Peyer's patch (tissue), 4 donors: ENCODE results near the gene PAH. TPM values are rescaled to one million over a fixed set of nuclear protein-coding genes. Genes with fewer than 3 reads are reported as not detected.
A peak's percentile ranks its signal among the peaks of the same experiment; 100 is the strongest.

ENCODE experiments used
- DNase-seq, 3 donors: peaks; one replicate each; pipeline ENCODE4 v3.0.0-alpha.2; 2017 to 2019
- H3K27ac ChIP-seq, 4 donors: fragments of 200-600 bp; sonication (generic); one replicate each; pipeline ENCODE4 v1.5.1; 2016 to 2019
- H3K27me3 ChIP-seq, 2 donors: fragments of 200-600 bp; sonication (generic); one replicate each; pipeline ENCODE4 v1.5.1; 2019
- H3K36me3 ChIP-seq, 3 donors: fragments of 200-600 bp; sonication (generic); one replicate each; pipeline ENCODE4 v1.5.1; 2016 to 2019
- H3K4me1 ChIP-seq, 4 donors: fragments of 200-600 bp; sonication (generic); one replicate each; pipeline ENCODE4 v1.5.1; 2016 to 2019
- H3K4me3 ChIP-seq, 4 donors: fragments of 200-600 bp; sonication (generic); 1 replicate in 3 of 4; 2 replicates in 1 of 4; pipeline ENCODE4 v1.5.1; 2016 to 2019; ENCODE audit warnings: mild to moderate bottlenecking in 1 of 4
- H3K9me3 ChIP-seq, 4 donors: fragments of 200-600 bp; sonication (generic); one replicate each; pipeline ENCODE4 v1.5.1; 2016 to 2019; ENCODE audit warnings: mild to moderate bottlenecking in 1 of 4
- POLR2A ChIP-seq, 2 donors: fragments of 450-650 bp; IDR thresholded peaks; one replicate each; pipeline ENCODE4 v1.5.1; 2017; ENCODE audit warnings: antibody characterized with exemption in 2 of 2, mild to moderate bottlenecking in 2 of 2, moderate library complexity in 2 of 2
- total RNA-seq, 4 donors: library from RNA; depleted of rRNA; stranded (reverse); fragments of >200 nt; gene quantifications; one replicate each; pipeline ENCODE4 v1.1.0, GENCODE V29; 2016
- TF ChIP-seq, protein P1 (sequence below), 6 experiments: fragments of 450-650 bp in 4 of 6; fragments of 200-600 bp in 2 of 6; sonication (generic) in 1 of 6; IDR thresholded peaks; one replicate each; pipeline ENCODE4 v1.5.1; 2017 to 2019; ENCODE audit warnings: antibody characterized with exemption in 6 of 6, mild to moderate bottlenecking in 3 of 6, moderate library complexity in 1 of 6

The PAH gene
- total RNA-seq, 4 donors from 2014 or later: not detected

DNA sequence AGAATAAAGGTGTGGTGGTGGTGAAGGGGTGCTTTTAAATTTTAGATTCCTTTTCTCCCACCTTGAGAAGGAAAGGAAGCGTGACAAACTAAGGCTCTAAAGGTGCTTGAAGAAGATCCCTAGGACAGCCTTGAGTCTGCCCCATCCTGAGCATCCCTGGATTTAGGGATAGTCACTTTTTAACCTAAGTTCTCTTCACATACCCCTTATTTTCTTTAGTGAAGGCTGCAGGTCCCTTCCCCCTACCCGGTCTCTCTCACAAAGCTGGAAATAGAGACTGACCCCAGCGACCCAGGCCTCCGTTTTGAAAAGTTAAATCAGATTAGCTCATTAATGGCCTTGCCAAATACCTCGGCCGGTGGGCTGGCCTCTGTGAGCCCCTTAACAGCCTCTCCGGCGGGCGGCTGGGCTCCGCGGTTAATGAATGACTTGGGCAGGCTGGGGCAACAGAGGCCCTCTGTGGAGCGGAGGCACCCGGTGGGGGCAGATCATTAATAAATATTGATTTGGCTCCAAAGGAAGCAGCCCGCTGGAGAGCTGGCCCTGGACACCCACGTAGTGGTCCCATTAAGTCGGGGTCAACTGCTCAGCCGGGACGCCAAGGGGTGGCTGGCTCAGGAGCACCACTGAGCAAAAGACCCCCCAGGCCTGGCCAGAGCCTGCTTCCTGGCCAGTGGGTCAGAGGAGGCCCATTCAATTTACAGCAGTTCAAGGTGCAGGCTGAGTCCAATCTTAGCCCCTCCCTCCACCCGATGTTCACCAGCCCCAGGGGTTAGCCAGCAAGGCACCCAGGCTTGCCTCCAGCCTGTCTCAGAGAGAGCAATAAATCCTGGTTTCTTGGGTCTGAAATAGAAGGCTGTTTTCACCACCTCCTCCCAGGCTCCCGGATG is 31.8 kb downstream of the PAH start:
- DNase-seq: no peak
- H3K9me3 ChIP-seq: no peaks in the 10 kb centered on the region
- no peaks in the 10 kb centered on the region for H3K4me1 ChIP-seq
- no peak overlapping the region for H3K4me3 ChIP-seq
- no peak overlapping the region for H3K27ac ChIP-seq
- no peak for TF ChIP-seq POLR2A (IDR thresholded peaks at IDR 0.05)
- TF ChIP-seq, protein P1, sequence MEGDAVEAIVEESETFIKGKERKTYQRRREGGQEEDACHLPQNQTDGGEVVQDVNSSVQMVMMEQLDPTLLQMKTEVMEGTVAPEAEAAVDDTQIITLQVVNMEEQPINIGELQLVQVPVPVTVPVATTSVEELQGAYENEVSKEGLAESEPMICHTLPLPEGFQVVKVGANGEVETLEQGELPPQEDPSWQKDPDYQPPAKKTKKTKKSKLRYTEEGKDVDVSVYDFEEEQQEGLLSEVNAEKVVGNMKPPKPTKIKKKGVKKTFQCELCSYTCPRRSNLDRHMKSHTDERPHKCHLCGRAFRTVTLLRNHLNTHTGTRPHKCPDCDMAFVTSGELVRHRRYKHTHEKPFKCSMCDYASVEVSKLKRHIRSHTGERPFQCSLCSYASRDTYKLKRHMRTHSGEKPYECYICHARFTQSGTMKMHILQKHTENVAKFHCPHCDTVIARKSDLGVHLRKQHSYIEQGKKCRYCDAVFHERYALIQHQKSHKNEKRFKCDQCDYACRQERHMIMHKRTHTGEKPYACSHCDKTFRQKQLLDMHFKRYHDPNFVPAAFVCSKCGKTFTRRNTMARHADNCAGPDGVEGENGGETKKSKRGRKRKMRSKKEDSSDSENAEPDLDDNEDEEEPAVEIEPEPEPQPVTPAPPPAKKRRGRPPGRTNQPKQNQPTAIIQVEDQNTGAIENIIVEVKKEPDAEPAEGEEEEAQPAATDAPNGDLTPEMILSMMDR (IDR thresholded peaks at IDR 0.05): no peak
- no peaks in the 10 kb centered on the region for H3K36me3 ChIP-seq
- no peaks in the 10 kb centered on the region for H3K27me3 ChIP-seq

GRCh38 chr12:102883204-102883799 is 33.7 kb downstream of the PAH start:
- Histone ChIP-seq H3K9me3 (no peaks in the 10 kb centered on the region), H3K27me3 (no peaks in the 10 kb centered on the region), H3K27ac (no peak overlapping the region), H3K36me3 (no peaks in the 10 kb centered on the region), H3K4me3 (no peak overlapping the region), H3K4me1 (no peaks in the 10 kb centered on the region)
- TF ChIP-seq, protein P1 (IDR thresholded peaks at IDR 0.05): peak; percentile 25 to 72 (median 50)
- no peak for TF ChIP-seq POLR2A (IDR thresholded peaks at IDR 0.05)
- peak; percentile 23 to 74 (median 65) for DNase-seq

- no peak for DNase-seq
- Histone ChIP-seq H3K9me3 (no peaks in the 10 kb centered on the region), H3K4me1 (no peaks in the 10 kb centered on the region), H3K27me3 (no peaks in the 10 kb centered on the region), H3K36me3 (no peaks in the 10 kb centered on the region), H3K27ac (no peak overlapping the region), H3K4me3 (no peak overlapping the region)
- TF ChIP-seq, protein P1 (IDR thresholded peaks at IDR 0.05): no peak
- no peak for TF ChIP-seq POLR2A (IDR thresholded peaks at IDR 0.05)
Measured at GRCh38 chr12:102880783-102881182, 36.3 kb downstream of the PAH start.

GRCh38 chr12:102879144-102879763 is 37.8 kb downstream of the PAH start:
- H3K27ac ChIP-seq: no peak overlapping the region
- no peaks in the 10 kb centered on the region for H3K4me1 ChIP-seq
- TF ChIP-seq POLR2A (IDR thresholded peaks at IDR 0.05): no peak
- TF ChIP-seq, protein P1 (IDR thresholded peaks at IDR 0.05): peak in 3 of 6 experiments; percentile 12 to 31 (median 20)
- no peak for DNase-seq
- H3K27me3 ChIP-seq: no peaks in the 10 kb centered on the region
- H3K9me3 ChIP-seq: no peaks in the 10 kb centered on the region
- no peak overlapping the region for H3K4me3 ChIP-seq
- no peaks in the 10 kb centered on the region for H3K36me3 ChIP-seq

DNA sequence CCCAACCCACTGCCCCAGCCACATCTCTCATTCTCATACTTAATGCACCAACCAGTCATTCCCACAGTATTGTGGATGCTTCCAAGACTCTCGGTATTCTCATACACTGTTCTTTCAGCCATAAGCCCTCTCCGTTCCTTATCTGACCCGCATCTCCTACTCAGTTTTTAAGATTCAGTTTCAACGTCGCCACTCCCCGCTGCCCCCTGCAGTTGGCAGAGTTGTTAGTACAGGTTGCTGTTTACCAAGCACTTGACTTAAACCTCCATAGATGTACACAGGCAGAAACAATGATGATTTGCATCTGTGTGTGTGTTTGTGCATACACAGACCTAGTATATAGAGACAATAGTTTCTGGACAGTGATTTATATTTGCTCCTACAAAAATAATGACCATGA is 40.2 kb downstream of the PAH start:
- DNase-seq: no peak
- TF ChIP-seq POLR2A (IDR thresholded peaks at IDR 0.05): no peak
- TF ChIP-seq, protein P1 (IDR thresholded peaks at IDR 0.05): no peak
- no peak overlapping the region for H3K4me3 ChIP-seq
- H3K9me3 ChIP-seq: no peaks in the 10 kb centered on the region
- H3K4me1 ChIP-seq: no peaks in the 10 kb centered on the region
- no peak overlapping the region for H3K27ac ChIP-seq
- H3K27me3 ChIP-seq: no peaks in the 10 kb centered on the region
- H3K36me3 ChIP-seq: no peaks in the 10 kb centered on the region
